T1000 (cell line): ENCODE data around the gene GPSM1.

Experiments used
- DNase-seq: peaks from one replicate; lab custom pipeline; 2025; ENCODE audit warnings: mixed read lengths; lab: John Stamatoyannopoulos, UW

Gene GPSM1

GRCh38 chr9:136375096-136375495 is 47.8 kb downstream of the GPSM1 start:
- no peak for DNase-seq

GRCh38 chr9:136376457-136376856 is 49.1 kb downstream of the GPSM1 start:
- DNase-seq = no peak

- no peak for DNase-seq
Measured at GRCh38 chr9:136377341-136378169, 50.2 kb downstream of the GPSM1 start.

GRCh38 chr9:136378170-136379002 is 51.0 kb downstream of the GPSM1 start:
- DNase-seq = no peak

GRCh38 chr9:136379003-136379287 is 51.6 kb downstream of the GPSM1 start:
- DNase-seq = no peak

GRCh38 chr9:136379401-136379800 is 52.1 kb downstream of the GPSM1 start:
- DNase-seq = no peak

- no peak for DNase-seq
Measured at GRCh38 chr9:136379891-136380290, 52.6 kb downstream of the GPSM1 start.

- DNase-seq = no peak
Measured at GRCh38 chr9:136380381-136380780, 53.0 kb downstream of the GPSM1 start.

- no peak for DNase-seq
Measured at GRCh38 chr9:136381311-136381710, 54.0 kb downstream of the GPSM1 start.

GRCh38 chr9:136381966-136382513 is 54.7 kb downstream of the GPSM1 start:
- no peak for DNase-seq

- DNase-seq = no peak
Measured at GRCh38 chr9:136383436-136383835, 56.1 kb downstream of the GPSM1 start.

GRCh38 chr9:136385015-136385414 is 57.7 kb downstream of the GPSM1 start:
- no peak for DNase-seq

- DNase-seq = no peak
Measured at GRCh38 chr9:136386018-136386417, 58.7 kb downstream of the GPSM1 start.

GRCh38 chr9:136387217-136387616 is 59.9 kb downstream of the GPSM1 start:
- DNase-seq = no peak

GRCh38 chr9:136389396-136389795 is 62.1 kb downstream of the GPSM1 start:
- no peak for DNase-seq

GRCh38 chr9:136391737-136392537 is 64.6 kb downstream of the GPSM1 start:
- no peak for DNase-seq

- no peak for DNase-seq
Measured at GRCh38 chr9:136392538-136393449, 65.5 kb downstream of the GPSM1 start.

- no peak for DNase-seq
Measured at GRCh38 chr9:136393531-136393930, 66.2 kb downstream of the GPSM1 start.

GRCh38 chr9:136394312-136395019 is 67.1 kb downstream of the GPSM1 start:
- DNase-seq = no peak

GRCh38 chr9:136395020-136395340 is 67.6 kb downstream of the GPSM1 start:
- no peak for DNase-seq
